ENCODE measurements around the gene MMD.
"Not testable (repeated sequence)": the region's sequence is repeated elsewhere in the genome, so short reads cannot be mapped to it uniquely, and the experiment has no call there.

MMD gene

GRCh38 chr17:55417411-55418268 is 4.0 kb downstream of the MMD start:
- H3K36me3 Mint-ChIP-seq (ENCODE audit: low read depth), result peaks cover 42% of the 10 kb centered on the region
- H3K4me3 Mint-ChIP-seq, result no peak overlapping the region
- no peaks in the 10 kb centered on the region for H3K9me3 Mint-ChIP-seq
- peak overlapping the region; percentile 24 for H3K27ac Mint-ChIP-seq
- no peaks in the 10 kb centered on the region for H3K27me3 Mint-ChIP-seq
- peaks cover 68% of the 10 kb centered on the region for H3K4me1 Mint-ChIP-seq (ENCODE audit: low read depth)

GRCh38 chr17:55416470-55417052 is 5.1 kb downstream of the MMD start:
- Mint-ChIP-seq H3K9me3 (no peaks in the 10 kb centered on the region), H3K27me3 (no peaks in the 10 kb centered on the region)

GRCh38 chr17:55416000-55416399 is 5.6 kb downstream of the MMD start:
- H3K27me3 Mint-ChIP-seq, result no peaks in the 10 kb centered on the region
- H3K4me1 Mint-ChIP-seq (ENCODE audit: low read depth), result peaks cover 64% of the 10 kb centered on the region
- H3K36me3 Mint-ChIP-seq (ENCODE audit: low read depth), result peaks cover 56% of the 10 kb centered on the region
- H3K4me3 Mint-ChIP-seq, result no peak overlapping the region
- H3K9me3 Mint-ChIP-seq, result no peaks in the 10 kb centered on the region
- H3K27ac Mint-ChIP-seq, result no peak overlapping the region

More at GRCh38 chr17:55416470-55417052, 5.1 kb downstream of the MMD start:
- H3K4me1 Mint-ChIP-seq (ENCODE audit: low read depth), result peaks cover 64% of the 10 kb centered on the region
- peak overlapping the region; percentile 78 for H3K27ac Mint-ChIP-seq
- peak overlapping the region; percentile 42 for H3K4me3 Mint-ChIP-seq
- H3K36me3 Mint-ChIP-seq (ENCODE audit: low read depth), result peaks cover 52% of the 10 kb centered on the region

GRCh38 chr17:55414983-55415382 is 6.7 kb downstream of the MMD start:
- H3K27ac Mint-ChIP-seq, result no peak overlapping the region
- peaks cover 58% of the 10 kb centered on the region for H3K4me1 Mint-ChIP-seq (ENCODE audit: low read depth)
- H3K36me3 Mint-ChIP-seq (ENCODE audit: low read depth), result peaks cover 66% of the 10 kb centered on the region
- no peaks in the 10 kb centered on the region for H3K27me3 Mint-ChIP-seq
- H3K9me3 Mint-ChIP-seq, result no peaks in the 10 kb centered on the region
- H3K4me3 Mint-ChIP-seq, result peak overlapping the region; percentile 55

GRCh38 chr17:55413825-55414489 is 7.7 kb downstream of the MMD start:
- Mint-ChIP-seq H3K4me3 (peak overlapping the region; percentile 32), H3K4me1 (ENCODE audit: low read depth) (peaks cover 47% of the 10 kb centered on the region), H3K36me3 (ENCODE audit: low read depth) (peaks cover 69% of the 10 kb centered on the region), H3K9me3 (no peaks in the 10 kb centered on the region), H3K27ac (peak overlapping the region; percentile 42), H3K27me3 (no peaks in the 10 kb centered on the region)

GRCh38 chr17:55411463-55411855 is 10.2 kb downstream of the MMD start:
- no peak overlapping the region for H3K27ac Mint-ChIP-seq
- H3K27me3 Mint-ChIP-seq, result no peaks in the 10 kb centered on the region
- peaks cover 70% of the 10 kb centered on the region for H3K36me3 Mint-ChIP-seq (ENCODE audit: low read depth)
- no peaks in the 10 kb centered on the region for H3K9me3 Mint-ChIP-seq
- H3K4me3 Mint-ChIP-seq, result no peak overlapping the region
- H3K4me1 Mint-ChIP-seq (ENCODE audit: low read depth), result peaks cover 24% of the 10 kb centered on the region

GRCh38 chr17:55410722-55411462 is 10.7 kb downstream of the MMD start:
- peaks cover 74% of the 10 kb centered on the region for H3K36me3 Mint-ChIP-seq (ENCODE audit: low read depth)
- H3K9me3 Mint-ChIP-seq, result no peaks in the 10 kb centered on the region
- H3K4me3 Mint-ChIP-seq, result no peak overlapping the region
- H3K4me1 Mint-ChIP-seq (ENCODE audit: low read depth), result peaks cover 19% of the 10 kb centered on the region
- no peaks in the 10 kb centered on the region for H3K27me3 Mint-ChIP-seq
- H3K27ac Mint-ChIP-seq, result no peak overlapping the region

GRCh38 chr17:55409030-55409800 is 12.4 kb downstream of the MMD start:
- peaks cover 77% of the 10 kb centered on the region for H3K36me3 Mint-ChIP-seq (ENCODE audit: low read depth)
- no peak overlapping the region for H3K4me3 Mint-ChIP-seq
- H3K9me3 Mint-ChIP-seq, result no peaks in the 10 kb centered on the region
- H3K4me1 Mint-ChIP-seq (ENCODE audit: low read depth), result peaks cover 7% of the 10 kb centered on the region
- H3K27me3 Mint-ChIP-seq, result no peaks in the 10 kb centered on the region
- H3K27ac Mint-ChIP-seq, result no peak overlapping the region

GRCh38 chr17:55407641-55408566 is 13.7 kb downstream of the MMD start:
- Mint-ChIP-seq H3K27me3 (no peaks in the 10 kb centered on the region), H3K4me1 (ENCODE audit: low read depth) (no peaks in the 10 kb centered on the region), H3K4me3 (no peak overlapping the region), H3K9me3 (no peaks in the 10 kb centered on the region), H3K36me3 (ENCODE audit: low read depth) (peaks cover 79% of the 10 kb centered on the region), H3K27ac (no peak overlapping the region)

GRCh38 chr17:55405600-55405999 is 16.0 kb downstream of the MMD start:
- Mint-ChIP-seq H3K27me3 (no peaks in the 10 kb centered on the region), H3K27ac (no peak overlapping the region), H3K9me3 (no peaks in the 10 kb centered on the region), H3K4me3 (no peak overlapping the region), H3K4me1 (ENCODE audit: low read depth) (no peaks in the 10 kb centered on the region), H3K36me3 (ENCODE audit: low read depth) (peaks cover 73% of the 10 kb centered on the region)

GRCh38 chr17:55404197-55404596 is 17.4 kb downstream of the MMD start:
- H3K27me3 Mint-ChIP-seq; H3K27ac Mint-ChIP-seq; H3K4me3 Mint-ChIP-seq; H3K4me1 Mint-ChIP-seq (ENCODE audit: low read depth); H3K9me3 Mint-ChIP-seq: not testable (repeated sequence)
- peaks cover 70% of the 10 kb centered on the region for H3K36me3 Mint-ChIP-seq (ENCODE audit: low read depth)

- no peaks in the 10 kb centered on the region for H3K9me3 Mint-ChIP-seq
- H3K4me3 Mint-ChIP-seq, result no peak overlapping the region
- no peaks in the 10 kb centered on the region for H3K27me3 Mint-ChIP-seq
- no peak overlapping the region for H3K27ac Mint-ChIP-seq
- no peaks in the 10 kb centered on the region for H3K4me1 Mint-ChIP-seq (ENCODE audit: low read depth)
- H3K36me3 Mint-ChIP-seq (ENCODE audit: low read depth), result peaks cover 62% of the 10 kb centered on the region
Measured at GRCh38 chr17:55402374-55402773, 19.3 kb downstream of the MMD start.

GRCh38 chr17:55398689-55399088 is 22.9 kb downstream of the MMD start:
- H3K36me3 Mint-ChIP-seq (ENCODE audit: low read depth), result peaks cover 50% of the 10 kb centered on the region
- H3K4me3 Mint-ChIP-seq, result no peak overlapping the region
- H3K27ac Mint-ChIP-seq, result no peak overlapping the region
- H3K9me3 Mint-ChIP-seq, result no peaks in the 10 kb centered on the region
- H3K4me1 Mint-ChIP-seq (ENCODE audit: low read depth), result no peaks in the 10 kb centered on the region
- no peaks in the 10 kb centered on the region for H3K27me3 Mint-ChIP-seq

Measured in stimulated activated naive CD8-positive, alpha-beta T cell treated with anti-CD3 and anti-CD28 coated beads, Interleukin-15, Interleukin-2, amounts not matched to agents 100 ng/mL and 50 ng/mL, for 24 hours (primary cell).